Parathyroid adenoma (tissue), 2 donors: ENCODE data around the gene DNHD1.

Source experiments
- H2AFZ ChIP-seq: fragments of 300-600 bp; sonication (generic); one replicate; pipeline ENCODE4 v1.7.0; 2017; ENCODE audit warnings: antibody characterized with exemption, mild to moderate bottlenecking
- H3K27ac ChIP-seq: fragments of 300-600 bp; sonication (generic); one replicate; pipeline ENCODE4 v1.7.0; 2017
- H3K27me3 ChIP-seq: fragments of 300-600 bp; sonication (generic); one replicate; pipeline ENCODE4 v1.7.0; 2017; ENCODE audit warnings: low read length; ENCODE audit not compliant: control insufficient read depth, insufficient read depth
- H3K36me3 ChIP-seq: fragments of 300-600 bp; sonication (generic); one replicate; pipeline ENCODE4 v1.7.0; 2017; ENCODE audit warnings: low read length; ENCODE audit not compliant: control insufficient read depth, insufficient read depth
- H3K4me1 ChIP-seq: fragments of 300-600 bp; sonication (generic); one replicate; pipeline ENCODE4 v1.7.0; 2017; ENCODE audit warnings: control low read depth
- H3K4me2 ChIP-seq: fragments of 300-600 bp; sonication (generic); one replicate; pipeline ENCODE4 v1.7.0; 2017; ENCODE audit warnings: low read length
- H3K4me3 ChIP-seq: fragments of 300-600 bp; sonication (generic); one replicate; pipeline ENCODE4 v1.7.0; 2017; ENCODE audit warnings: low read depth, low read length
- H3K79me2 ChIP-seq: fragments of 300-600 bp; sonication (generic); one replicate; pipeline ENCODE4 v1.7.0; 2017; ENCODE audit warnings: control low read depth
- H3K9ac ChIP-seq: fragments of 300-600 bp; sonication (generic); one replicate; pipeline ENCODE4 v1.7.0; 2017; ENCODE audit warnings: mild to moderate bottlenecking
- H3K9me3 ChIP-seq: fragments of 300-600 bp; sonication (generic); one replicate; pipeline ENCODE4 v1.7.0; 2017; ENCODE audit warnings: low read length; ENCODE audit not compliant: control insufficient read depth
- CTCF ChIP-seq: fragments of 300-600 bp; sonication (generic); IDR thresholded peaks from one replicate; pipeline ENCODE4 v1.7.0; 2017; ENCODE audit warnings: antibody characterized with exemption, mild to moderate bottlenecking
- donor health status: primary hyperparathyroidism.

Gene DNHD1

GRCh38 chr11:6619004-6619745, 122.1 kb downstream of the DNHD1 start, which contains the start of gene TPP1:
TPP1 (minus strand) TSS chr11:6619422; CDS start chr11:6619400, 22 bp downstream.
- no peaks in the 10 kb centered on the region for H3K27me3 ChIP-seq
- no peak within 1 kb of the TSS for H3K9ac ChIP-seq
- peak within 1 kb of the TSS; percentile 67 for H3K27ac ChIP-seq
- peaks cover 2% of the 10 kb centered on the region for H3K4me1 ChIP-seq
- H3K79me2 ChIP-seq: no peaks in the 10 kb centered on the region
- no peak for TF ChIP-seq CTCF
- H3K9me3 ChIP-seq: no peaks in the 10 kb centered on the region
- peak within 1 kb of the TSS; percentile 91 for H3K4me2 ChIP-seq
- peak within 1 kb of the TSS; percentile 81 for H3K4me3 ChIP-seq
- H3K36me3 ChIP-seq: no peaks in the 10 kb centered on the region
- H2AFZ ChIP-seq: peak within 1 kb of the TSS; percentile 33

- Histone ChIP-seq H3K27ac (no peak overlapping the region), H3K4me1 (peaks cover 2% of the 10 kb centered on the region), H3K4me3 (no peak overlapping the region), H3K36me3 (no peaks in the 10 kb centered on the region), H3K9ac (no peak overlapping the region), H2AFZ (no peak overlapping the region), H3K4me2 (no peak overlapping the region), H3K9me3 (no peaks in the 10 kb centered on the region), H3K27me3 (no peaks in the 10 kb centered on the region), H3K79me2 (no peaks in the 10 kb centered on the region)
- TF ChIP-seq CTCF: no peak
These were observed 123.6 kb downstream of the DNHD1 start for GRCh38 chr11:6620636-6621035.
